GM18951 (cell line): ENCODE results near the gene MSI1.

ENCODE experiments used
- POLR2A ChIP-seq: IDR thresholded peaks from 4 replicates; pipeline ENCODE4 v1.6.1; 2011; ENCODE audit warnings: mild to moderate bottlenecking; ENCODE audit not compliant: insufficient read length, insufficient read depth; ENCODE audit errors: extremely low read depth
- in situ Hi-C: fragments of 300-500 bp; cut with MboI; formaldehyde crosslinking; loops from one replicate; pipeline ENCODE4 v1.12.0; 2022; ENCODE audit warnings: low sequenced_read_pairs, mixed read lengths, inconsistent platforms; ENCODE audit not compliant: unreplicated experiment

Gene MSI1

DNA sequence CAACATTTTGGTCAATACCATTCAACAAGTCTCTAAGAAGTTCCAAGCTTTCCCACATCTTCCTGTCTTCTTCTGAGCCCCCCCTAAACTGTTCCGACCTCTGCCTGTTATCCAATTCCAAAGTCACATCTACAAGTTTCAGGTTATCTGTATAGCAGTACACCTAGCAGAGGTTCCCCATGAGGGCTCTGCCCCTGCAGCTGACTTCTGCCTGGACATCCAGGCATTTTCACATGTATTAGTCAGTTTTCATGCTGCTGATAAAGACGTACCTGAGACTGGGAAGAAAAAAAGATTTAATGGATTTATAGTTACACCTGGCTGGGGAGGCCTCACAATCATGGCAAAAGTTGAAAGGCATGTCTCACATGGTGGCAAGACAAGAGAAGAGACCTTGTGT, 31.2 kb downstream of the MSI1 start:
- TF ChIP-seq POLR2A: no peak
- in situ Hi-C loops: loop anchor here (10.0 kb wide), 1 partner anchor 87 kb away; no protein-coding TSS in a partner anchor

- in situ Hi-C loops: loop anchor here (10.0 kb wide), 1 partner anchor 88 kb away; no protein-coding TSS in a partner anchor
Observed at GRCh38 chr12:120336392-120336791, 32.6 kb downstream of the MSI1 start.

- in situ Hi-C loops: loop anchor here (10.0 kb wide), 1 partner anchor 89 kb away; no protein-coding TSS in a partner anchor
Observed at GRCh38 chr12:120335447-120335846, 33.5 kb downstream of the MSI1 start.

- TF ChIP-seq POLR2A: no peak
- in situ Hi-C loops: loop anchor here (10.0 kb wide), 1 partner anchor 92 kb away; no protein-coding TSS in a partner anchor
Observed at GRCh38 chr12:120332523-120332922, 36.4 kb downstream of the MSI1 start.

- no peak for TF ChIP-seq POLR2A
- in situ Hi-C loops: loop anchor here (10.0 kb wide), 1 partner anchor 93 kb away; no protein-coding TSS in a partner anchor
Observed at GRCh38 chr12:120332041-120332440, 36.9 kb downstream of the MSI1 start.

DNA sequence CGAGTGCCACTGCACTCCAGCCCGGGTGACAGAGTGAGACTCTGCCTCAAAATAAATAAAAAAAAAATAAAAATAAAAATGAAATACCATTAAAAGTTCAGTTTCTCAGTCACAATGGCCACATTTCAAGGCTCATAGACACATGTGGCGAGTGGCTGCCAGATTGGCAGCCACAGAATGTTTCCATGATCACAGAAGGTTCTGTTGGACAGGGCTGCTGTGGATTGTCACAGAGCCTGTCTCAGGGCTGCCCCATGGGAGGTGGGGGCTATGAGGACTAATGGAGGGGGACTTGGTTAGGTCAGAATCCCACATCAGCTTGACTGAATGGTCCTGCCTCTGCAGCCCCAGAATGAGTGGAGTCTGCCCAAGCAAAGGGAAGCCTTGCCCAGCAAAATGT, 37.6 kb downstream of the MSI1 start:
- TF ChIP-seq POLR2A: no peak
- in situ Hi-C loops: loop anchor here (10.0 kb wide), 1 partner anchor 93 kb away; no protein-coding TSS in a partner anchor

- in situ Hi-C loops: no loop called here
- TF ChIP-seq POLR2A: no peak
Observed at GRCh38 chr12:120328228-120328627, 40.7 kb downstream of the MSI1 start.

DNA sequence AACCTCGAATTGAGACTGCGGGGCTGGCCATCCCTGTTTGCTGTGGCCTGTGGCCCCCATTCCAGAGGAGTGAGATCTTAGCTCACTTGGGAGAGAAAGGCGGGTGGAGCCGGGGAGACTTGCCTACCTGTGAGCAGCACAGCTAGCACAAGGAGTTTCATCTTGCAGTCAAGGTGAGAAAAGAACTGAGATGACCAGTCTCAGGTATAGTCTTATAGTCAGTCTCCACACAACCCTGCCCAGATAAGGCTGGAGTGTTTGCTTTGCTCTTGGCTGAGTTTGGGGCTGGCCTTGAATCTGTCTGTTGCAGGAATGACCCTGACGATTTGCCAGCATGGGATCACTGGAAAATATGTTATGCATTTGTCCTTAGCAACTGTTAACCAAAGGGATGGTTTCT, 41.4 kb downstream of the MSI1 start, which contains the start of gene PLA2G1B:
Gene PLA2G1B (minus strand): TSS at position 187 of the 400 bp plus-strand sequence. CDS start 26 bp downstream, at position 161.
- in situ Hi-C loops: no loop called here
- no peak for TF ChIP-seq POLR2A

- TF ChIP-seq POLR2A: no peak
- in situ Hi-C loops: no loop called here
Observed at GRCh38 chr12:120324841-120325417, 44.0 kb downstream of the MSI1 start.

DNA sequence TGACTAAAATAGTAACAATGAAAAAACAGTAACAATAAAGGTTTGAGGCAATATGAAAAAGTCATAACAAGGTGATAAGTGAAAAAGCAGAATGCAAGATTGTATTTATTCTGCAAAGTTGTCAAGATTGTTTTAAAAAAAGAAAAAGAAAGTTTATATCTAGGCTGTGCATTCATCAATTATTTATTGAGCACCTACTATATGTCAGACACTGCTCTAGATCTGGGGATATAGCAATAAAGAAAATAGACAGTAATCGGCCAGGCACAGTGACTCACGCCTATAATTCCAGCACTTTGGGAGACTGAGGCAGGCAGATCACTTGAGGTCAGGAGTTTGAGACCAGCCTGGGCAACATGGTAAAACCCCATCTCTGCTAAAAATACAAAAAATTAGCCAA, 45.2 kb downstream of the MSI1 start:
- in situ Hi-C loops: no loop called here
- TF ChIP-seq POLR2A: no peak

GRCh38 chr12:120321382-120322202, 47.4 kb downstream of the MSI1 start:
- in situ Hi-C loops: no loop called here

GRCh38 chr12:120317224-120318105, 51.5 kb downstream of the MSI1 start:
- in situ Hi-C loops: no loop called here
- peak; percentile 79 for TF ChIP-seq POLR2A

More at GRCh38 chr12:120321382-120322202, 47.4 kb downstream of the MSI1 start:
- no peak for TF ChIP-seq POLR2A

DNA sequence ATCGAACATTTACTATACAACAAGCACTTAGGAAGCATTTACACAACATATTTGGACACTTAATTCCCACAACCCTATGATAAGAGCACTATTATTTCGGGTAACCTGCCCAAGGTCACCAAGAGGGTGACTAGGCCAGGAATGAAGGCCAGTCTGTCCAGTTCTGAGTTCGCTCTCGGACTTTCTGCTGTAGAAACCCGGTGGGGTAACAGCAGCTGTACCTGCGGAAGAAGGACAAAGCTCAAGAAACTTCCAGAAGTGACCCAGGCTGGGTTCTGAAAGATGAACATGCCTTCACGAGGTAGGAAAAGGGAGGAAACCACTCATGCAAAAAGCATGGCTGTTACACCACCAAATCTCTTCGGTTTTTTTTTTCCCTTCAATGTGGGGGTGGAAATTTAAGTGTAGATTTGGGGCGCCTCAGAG, 52.2 kb downstream of the MSI1 start:
- no peak for TF ChIP-seq POLR2A
- in situ Hi-C loops: no loop called here
